Brain microvascular endothelial cell (primary cell): ENCODE data around the gene SEMA3A.

Experiments used
- DNase-seq: peaks from one replicate; pipeline ENCODE4 v3.0.0-alpha.2; 2020
- H3K27ac ChIP-seq: fragments of 250-450 bp; sonication (Bioruptor Pico); 2 replicates; pipeline ENCODE4 v1.5.1; 2020; ENCODE audit warnings: mild to moderate bottlenecking, moderate library complexity
- H3K27me3 ChIP-seq: fragments of 250-450 bp; sonication (Bioruptor Pico); replicated peaks from 2 replicates; pipeline ENCODE4 v1.5.1; 2020; ENCODE audit warnings: mild to moderate bottlenecking
- H3K36me3 ChIP-seq: fragments of 250-450 bp; sonication (Bioruptor Pico); replicated peaks from 2 replicates; pipeline ENCODE4 v1.5.1; 2020; ENCODE audit warnings: mild to moderate bottlenecking
- H3K4me3 ChIP-seq: 2 replicates; pipeline ENCODE4 v1.5.1; 2011; ENCODE audit warnings: low read depth, mild to moderate bottlenecking, control low read depth, low read length, moderate library complexity
- in situ Hi-C: cut with HindIII; loops from 2 replicates; pipeline ENCODE4 v1.10.0; 2017; ENCODE audit warnings: low sequenced_read_pairs, low pct_ligation_motif_present
- TF ChIP-seq, protein P1 (sequence below): IDR thresholded peaks from 2 replicates; pipeline ENCODE4 v1.5.1; 2011; ENCODE audit warnings: low read depth, mild to moderate bottlenecking, moderate library complexity, low read length, control low read depth, inconsistent platforms; ENCODE audit errors: missing control alignments

SEMA3A gene

DNA sequence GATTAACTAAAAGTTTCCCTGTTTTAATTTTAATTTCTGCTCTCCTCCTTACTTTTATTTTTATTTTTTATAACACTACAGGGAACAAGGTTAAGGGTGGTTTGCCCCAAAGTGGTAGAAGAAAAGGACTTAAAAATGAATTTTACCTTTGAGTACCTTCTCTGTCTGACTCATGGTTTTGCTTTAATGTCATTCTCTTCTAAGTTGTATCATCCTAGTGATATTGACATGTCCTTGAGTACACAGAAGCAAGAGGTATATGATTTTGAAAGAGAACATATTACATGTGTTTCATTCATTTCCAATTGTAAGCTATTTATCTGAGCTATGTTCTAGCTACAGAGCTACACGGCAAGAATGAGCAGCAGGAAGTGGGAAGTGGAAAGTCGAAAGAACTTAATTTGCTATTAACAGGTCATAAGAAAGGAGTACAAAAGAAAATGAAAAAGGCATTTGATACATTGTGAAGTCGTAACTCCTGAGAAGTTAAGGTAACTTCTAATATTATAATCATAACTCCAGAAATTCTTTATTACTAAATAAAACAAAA is 112.5 kb downstream of the SEMA3A start:
- Histone ChIP-seq H3K4me3 (no peak overlapping the region), H3K36me3 (no peaks in the 10 kb centered on the region), H3K27ac (no peak overlapping the region), H3K27me3 (no peaks in the 10 kb centered on the region)
- TF ChIP-seq, protein P1, sequence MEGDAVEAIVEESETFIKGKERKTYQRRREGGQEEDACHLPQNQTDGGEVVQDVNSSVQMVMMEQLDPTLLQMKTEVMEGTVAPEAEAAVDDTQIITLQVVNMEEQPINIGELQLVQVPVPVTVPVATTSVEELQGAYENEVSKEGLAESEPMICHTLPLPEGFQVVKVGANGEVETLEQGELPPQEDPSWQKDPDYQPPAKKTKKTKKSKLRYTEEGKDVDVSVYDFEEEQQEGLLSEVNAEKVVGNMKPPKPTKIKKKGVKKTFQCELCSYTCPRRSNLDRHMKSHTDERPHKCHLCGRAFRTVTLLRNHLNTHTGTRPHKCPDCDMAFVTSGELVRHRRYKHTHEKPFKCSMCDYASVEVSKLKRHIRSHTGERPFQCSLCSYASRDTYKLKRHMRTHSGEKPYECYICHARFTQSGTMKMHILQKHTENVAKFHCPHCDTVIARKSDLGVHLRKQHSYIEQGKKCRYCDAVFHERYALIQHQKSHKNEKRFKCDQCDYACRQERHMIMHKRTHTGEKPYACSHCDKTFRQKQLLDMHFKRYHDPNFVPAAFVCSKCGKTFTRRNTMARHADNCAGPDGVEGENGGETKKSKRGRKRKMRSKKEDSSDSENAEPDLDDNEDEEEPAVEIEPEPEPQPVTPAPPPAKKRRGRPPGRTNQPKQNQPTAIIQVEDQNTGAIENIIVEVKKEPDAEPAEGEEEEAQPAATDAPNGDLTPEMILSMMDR: no peak
- in situ Hi-C loops: no loop called here
- DNase-seq: no peak

DNA sequence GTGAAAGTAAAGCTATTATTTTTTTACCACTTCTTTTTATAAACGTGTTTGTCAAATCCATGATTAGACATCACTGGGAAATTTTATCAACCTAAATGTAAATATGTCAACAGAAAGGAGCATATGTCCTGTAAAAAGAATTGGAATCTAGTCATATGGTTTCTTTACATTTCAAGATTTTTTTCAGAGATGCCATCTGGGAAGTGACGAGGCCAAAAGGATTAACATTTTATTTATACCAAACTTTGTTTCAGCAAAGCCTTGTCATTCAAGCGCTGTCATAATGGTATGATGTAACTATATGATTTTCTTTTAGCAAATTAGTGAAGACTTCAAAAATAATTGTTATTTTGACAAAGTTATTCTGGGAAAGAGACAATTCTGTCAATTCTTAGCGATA is 117.3 kb downstream of the SEMA3A start:
- H3K36me3 ChIP-seq: no peaks in the 10 kb centered on the region
- TF ChIP-seq, protein P1: no peak
- in situ Hi-C loops: no loop called here
- H3K27me3 ChIP-seq: no peaks in the 10 kb centered on the region
- no peak for DNase-seq
- no peak overlapping the region for H3K4me3 ChIP-seq
- H3K27ac ChIP-seq: no peak overlapping the region

DNA sequence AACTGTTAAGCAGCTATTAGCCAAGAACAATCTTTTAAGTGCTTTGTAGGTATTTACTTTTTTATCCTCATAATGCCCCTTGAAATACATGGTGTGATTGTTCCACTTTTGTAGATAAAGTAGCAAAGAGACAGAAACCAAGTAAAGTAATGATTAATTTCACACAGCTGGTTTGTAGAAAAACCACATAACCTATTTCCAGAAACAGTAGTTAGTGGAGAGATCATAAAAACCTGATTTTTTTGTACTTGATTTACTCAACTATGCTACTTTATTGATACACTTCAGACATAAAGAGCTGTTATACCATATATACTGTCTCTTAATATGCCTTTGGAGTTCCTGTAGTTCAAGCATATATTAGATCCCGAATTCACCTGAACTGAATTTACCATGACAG is 118.4 kb downstream of the SEMA3A start:
- no peak for DNase-seq
- Histone ChIP-seq H3K4me3 (no peak overlapping the region), H3K27ac (no peak overlapping the region), H3K27me3 (no peaks in the 10 kb centered on the region), H3K36me3 (no peaks in the 10 kb centered on the region)
- TF ChIP-seq, protein P1: no peak
- in situ Hi-C loops: no loop called here

DNA sequence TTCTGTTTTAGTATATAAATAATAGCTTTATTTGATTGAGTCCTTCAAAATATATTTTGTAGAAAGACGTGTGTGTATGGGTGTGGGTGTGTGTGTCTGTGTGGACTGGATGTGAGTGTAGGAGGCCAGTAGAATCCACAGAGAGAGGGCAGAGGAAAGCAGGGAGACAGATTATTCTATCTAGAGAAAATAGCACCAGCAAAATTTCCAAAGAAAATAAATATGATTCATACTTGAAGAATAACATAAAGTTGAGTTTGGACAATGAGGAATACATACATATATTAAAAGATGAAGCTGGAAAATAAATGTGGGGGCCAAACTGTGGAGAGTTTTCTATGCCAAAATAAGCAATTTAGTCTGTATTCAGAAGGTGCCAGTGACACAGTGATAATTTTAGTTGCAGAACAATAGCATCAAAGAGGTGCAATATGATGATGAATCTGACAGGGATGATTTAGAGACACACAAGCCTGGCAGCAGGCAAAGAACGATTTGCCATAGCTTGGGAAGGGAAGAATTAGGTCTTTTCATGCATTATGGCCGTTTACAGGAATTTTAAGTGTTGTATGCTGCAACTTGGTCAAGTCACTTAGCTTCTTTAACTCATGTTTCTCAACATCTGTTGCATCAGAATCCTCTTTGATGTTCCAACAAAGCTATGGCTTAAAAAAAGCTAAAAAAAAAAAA is 121.3 kb downstream of the SEMA3A start:
- TF ChIP-seq, protein P1: no peak
- H3K36me3 ChIP-seq: no peaks in the 10 kb centered on the region
- in situ Hi-C loops: no loop called here
- DNase-seq: peak; percentile 2
- no peak overlapping the region for H3K4me3 ChIP-seq
- peak overlapping the region; percentile 29 for H3K27ac ChIP-seq
- H3K27me3 ChIP-seq: no peaks in the 10 kb centered on the region

DNA sequence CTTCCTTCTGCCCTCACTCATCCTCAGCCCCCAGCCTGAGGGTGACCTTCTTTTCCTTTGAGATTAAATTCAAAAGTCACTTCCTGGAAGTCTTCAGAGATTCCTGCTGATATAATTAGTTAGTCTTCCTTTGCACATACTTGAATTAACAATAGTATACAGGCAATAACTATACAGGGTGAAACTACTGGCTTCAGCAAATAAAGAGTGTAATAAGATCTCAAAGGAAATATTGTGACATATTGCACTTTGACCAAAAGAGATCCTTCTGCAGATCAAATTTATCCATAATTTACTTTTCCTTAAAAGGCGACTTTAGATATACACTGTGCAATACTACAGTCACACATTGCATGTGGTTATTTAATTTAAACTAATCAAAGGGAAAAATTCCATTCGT is 123.8 kb downstream of the SEMA3A start:
- TF ChIP-seq, protein P1: no peak
- Histone ChIP-seq H3K27me3 (no peaks in the 10 kb centered on the region), H3K4me3 (no peak overlapping the region), H3K27ac (no peak overlapping the region), H3K36me3 (no peaks in the 10 kb centered on the region)
- in situ Hi-C loops: no loop called here
- DNase-seq: no peak

DNA sequence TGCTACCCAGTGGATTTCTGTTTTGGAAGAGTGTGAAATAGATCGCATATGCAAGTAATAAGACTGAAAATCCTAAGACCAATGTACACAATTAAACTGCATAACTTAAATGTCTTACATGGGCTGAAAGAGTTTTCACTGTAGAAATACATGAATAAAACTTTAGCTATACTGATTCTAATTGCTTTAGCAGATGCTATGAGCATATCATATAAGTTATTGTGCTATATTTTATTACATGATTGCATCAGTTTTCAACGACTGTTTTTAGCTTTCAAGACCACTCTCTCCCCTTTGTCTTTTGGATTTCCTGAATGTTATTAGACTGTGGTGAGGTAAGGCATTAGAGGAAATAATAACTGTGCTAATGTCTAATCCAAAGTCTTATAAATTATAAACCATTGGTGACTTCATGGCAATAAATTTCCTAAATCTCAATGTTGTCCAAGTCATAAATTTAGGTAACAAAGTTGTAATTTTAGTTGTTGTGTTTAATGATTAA is 124.5 kb downstream of the SEMA3A start:
- Histone ChIP-seq H3K36me3 (no peaks in the 10 kb centered on the region), H3K27me3 (no peaks in the 10 kb centered on the region), H3K27ac (no peak overlapping the region), H3K4me3 (no peak overlapping the region)
- TF ChIP-seq, protein P1: no peak
- DNase-seq: no peak
- in situ Hi-C loops: no loop called here
